Lung (tissue), 13 donors: ENCODE measurements around the gene UGCG. TPM values are rescaled to one million over a fixed set of nuclear protein-coding genes. Genes with fewer than 3 reads are reported as not detected.

Experiments
- ATAC-seq: fragments of 200-7000 bp; cut with Tn5 transposase; one replicate; pipeline ENCODE4 v1.9.1; 2020; ENCODE audit warnings: moderate number of reproducible peaks; ENCODE audit not compliant: insufficient read depth, low FRiP score
- DNase-seq, 3 donors: peaks; one replicate each; pipeline ENCODE4 v3.0.0-alpha.2; 2013 to 2017
- H3K27ac ChIP-seq, 2 donors: one replicate each; pipeline ENCODE4 v1.5.1; 2013; ENCODE audit warnings: mild to moderate bottlenecking in 2 of 2, moderate library complexity in 2 of 2, control low read depth in 1 of 2, inconsistent platforms in 1 of 2, low read depth in 1 of 2, low read length in 1 of 2
- H3K27me3 ChIP-seq, 3 donors: one replicate each; pipeline ENCODE4 v1.5.1; 2013; ENCODE audit warnings: low read length in 2 of 3; ENCODE audit not compliant: control insufficient read depth in 3 of 3, insufficient read depth in 3 of 3
- H3K36me3 ChIP-seq, 4 donors: one replicate each; pipeline ENCODE4 v1.5.1; 2013; ENCODE audit warnings: low read length in 4 of 4, mild to moderate bottlenecking in 1 of 4, moderate library complexity in 1 of 4; ENCODE audit not compliant: control insufficient read depth in 4 of 4, insufficient read depth in 4 of 4
- H3K4me1 ChIP-seq, 5 donors: one replicate each; pipeline ENCODE4 v1.5.1; 2013; ENCODE audit warnings: low read length in 5 of 5, mild to moderate bottlenecking in 2 of 5, moderate library complexity in 1 of 5; ENCODE audit not compliant: control insufficient read depth in 5 of 5, insufficient read depth in 5 of 5
- H3K4me3 ChIP-seq: one replicate; pipeline ENCODE4 v1.5.1; 2013; ENCODE audit warnings: mild to moderate bottlenecking, control low read depth, moderate library complexity
- H3K9ac ChIP-seq, 2 donors: one replicate each; pipeline ENCODE4 v1.5.1; 2013; ENCODE audit warnings: low read length in 2 of 2, control low read depth in 1 of 2; ENCODE audit not compliant: insufficient read depth in 1 of 2
- H3K9me3 ChIP-seq, 4 donors: one replicate each; pipeline ENCODE4 v1.5.1; 2013; ENCODE audit warnings: low read length in 3 of 4, mild to moderate bottlenecking in 1 of 4, moderate library complexity in 1 of 4; ENCODE audit not compliant: control insufficient read depth in 4 of 4, insufficient read depth in 3 of 4
- WGBS, 2 donors: extraction: QIAGEN DNeasy Blood & Tissue Kit; methylation state at CpG; one replicate each; pipeline ENCODE4 v1.1.7; 2013; 5-methylcytosine and 5-hydroxymethylcytosine counted together
- polyA plus RNA-seq, 2 donors: library from polyadenylated mRNA; stranded (reverse); fragments of 200-250 nt; gene quantifications; one replicate each; pipeline ENCODE4 v1.2.1, GENCODE V29; 2013
- small RNA-seq: library from RNA; depleted of rRNA; stranded (forward); fragments of <200 nt; gene quantifications from one replicate; pipeline ENCODE3, GENCODE V24; 2014; ENCODE audit warnings: low replicate concordance
- total RNA-seq, 2 donors: library from RNA; depleted of rRNA in 1 of 2; stranded (reverse); fragments of >200 nt in 1 of 2; gene quantifications; one replicate each; pipeline ENCODE4 v1.2.1, GENCODE V29; 2014 to 2021
- TF ChIP-seq, protein P1 (sequence below): IDR thresholded peaks from 2 replicates; pipeline ENCODE4 v1.5.1; 2012; ENCODE audit warnings: mild to moderate bottlenecking; ENCODE audit errors: control extremely low read depth, extremely low read depth
- donor health status: control.
- donor health status: control.
- donor health status: Bipolar disorder and iron deficiency.
- donor health status: healthy.
- donor health status: DM: yes; HTN: yes; CAD: no.

UGCG gene
- total and polyA plus RNA-seq, 4 donors, result 32.2 to 157 (median 37.5) TPM

DNA sequence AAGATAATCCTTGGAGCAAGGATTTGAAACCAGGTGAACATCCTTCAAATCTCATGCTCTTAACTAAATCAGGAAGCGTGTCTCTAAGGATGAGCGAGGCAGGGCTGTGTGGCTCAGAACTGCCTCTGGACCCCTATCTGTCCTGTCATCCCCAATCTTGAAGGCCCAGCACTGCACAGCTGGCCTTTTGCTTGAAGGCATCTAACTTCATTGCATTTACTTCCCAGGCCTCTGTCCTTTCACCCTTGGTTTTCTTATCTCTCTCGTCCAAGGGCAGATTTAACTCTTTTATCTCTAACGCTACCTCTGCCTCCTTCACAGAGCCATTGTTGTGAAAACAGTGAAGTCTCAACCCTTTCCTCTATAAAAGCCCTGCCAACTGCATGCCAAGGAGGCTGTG lies 83.8 kb downstream of the UGCG start:
- DNase-seq (no peak), ATAC-seq (no peak)
- Histone ChIP-seq H3K4me3 (no peak overlapping the region), H3K27me3 (no peaks in the 10 kb centered on the region), H3K27ac (no peak overlapping the region), H3K9me3 (no peaks in the 10 kb centered on the region), H3K4me1 (peaks cover 0 to 3% (median 0%) of the 10 kb centered on the region in 5 donors), H3K9ac (no peak overlapping the region), H3K36me3 (no peaks in the 10 kb centered on the region)
- WGBS, 2 donors, result 85 to 88% methylated on average over 4 of the region's 4 CpGs
- TF ChIP-seq, protein P1, sequence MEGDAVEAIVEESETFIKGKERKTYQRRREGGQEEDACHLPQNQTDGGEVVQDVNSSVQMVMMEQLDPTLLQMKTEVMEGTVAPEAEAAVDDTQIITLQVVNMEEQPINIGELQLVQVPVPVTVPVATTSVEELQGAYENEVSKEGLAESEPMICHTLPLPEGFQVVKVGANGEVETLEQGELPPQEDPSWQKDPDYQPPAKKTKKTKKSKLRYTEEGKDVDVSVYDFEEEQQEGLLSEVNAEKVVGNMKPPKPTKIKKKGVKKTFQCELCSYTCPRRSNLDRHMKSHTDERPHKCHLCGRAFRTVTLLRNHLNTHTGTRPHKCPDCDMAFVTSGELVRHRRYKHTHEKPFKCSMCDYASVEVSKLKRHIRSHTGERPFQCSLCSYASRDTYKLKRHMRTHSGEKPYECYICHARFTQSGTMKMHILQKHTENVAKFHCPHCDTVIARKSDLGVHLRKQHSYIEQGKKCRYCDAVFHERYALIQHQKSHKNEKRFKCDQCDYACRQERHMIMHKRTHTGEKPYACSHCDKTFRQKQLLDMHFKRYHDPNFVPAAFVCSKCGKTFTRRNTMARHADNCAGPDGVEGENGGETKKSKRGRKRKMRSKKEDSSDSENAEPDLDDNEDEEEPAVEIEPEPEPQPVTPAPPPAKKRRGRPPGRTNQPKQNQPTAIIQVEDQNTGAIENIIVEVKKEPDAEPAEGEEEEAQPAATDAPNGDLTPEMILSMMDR, result no peak

DNA sequence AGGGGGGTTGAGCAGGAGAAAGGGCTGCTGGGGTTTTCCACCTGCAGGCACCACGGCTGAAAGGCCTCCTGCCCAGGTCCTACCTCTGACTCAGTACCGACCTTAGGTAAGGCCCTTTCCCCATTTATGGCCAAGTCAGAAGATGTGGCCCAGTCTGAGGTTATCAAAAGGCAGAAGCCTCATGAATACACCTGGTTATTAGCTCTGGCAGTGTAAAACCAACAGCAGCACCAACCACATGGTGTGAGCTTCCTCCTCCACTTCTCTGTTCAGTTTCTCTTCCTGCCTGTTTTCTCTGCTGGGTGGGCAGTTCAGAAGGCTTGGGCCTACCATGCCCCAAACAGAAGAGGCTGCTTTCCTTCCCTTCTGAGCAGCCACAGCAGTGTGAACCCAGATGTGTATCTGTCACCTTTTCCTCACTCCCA lies 86.9 kb downstream of the UGCG start:
- no peak for ATAC-seq

DNA sequence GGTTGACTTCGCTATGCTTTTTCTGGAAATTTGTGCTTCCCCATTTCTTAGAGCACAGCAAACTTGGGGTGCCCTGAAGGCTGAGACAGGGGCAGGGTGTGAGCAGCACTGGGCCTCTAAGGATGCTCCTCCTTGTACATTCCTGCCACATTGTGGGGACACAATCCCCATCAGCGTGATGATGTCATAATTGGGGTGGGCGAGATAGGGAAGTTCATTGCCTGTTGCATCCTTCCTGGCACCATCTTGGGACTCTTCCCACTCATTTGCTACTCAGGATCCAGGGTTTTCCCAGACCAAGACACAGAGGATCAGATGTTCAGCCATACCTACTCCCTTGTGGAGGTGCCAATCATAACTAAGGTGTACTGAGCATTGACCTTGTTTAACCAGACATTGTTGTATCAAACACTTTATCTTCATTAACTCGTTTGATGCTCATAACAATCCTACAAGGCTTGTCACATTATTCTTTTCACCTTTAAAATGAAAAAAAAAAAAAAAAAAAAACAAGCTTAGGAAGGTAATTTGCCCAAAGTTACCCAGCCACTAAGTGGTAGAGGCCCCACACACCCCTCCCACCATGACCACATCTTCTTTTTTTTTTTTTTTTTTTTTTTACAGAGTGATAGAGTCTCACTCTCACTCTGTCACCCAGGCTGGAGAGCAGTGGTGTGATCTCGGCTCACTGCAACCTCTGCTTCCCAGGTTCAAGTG lies 87.6 kb downstream of the UGCG start:
- ATAC-seq, result no peak
- Histone ChIP-seq H3K27me3 (no peaks in the 10 kb centered on the region), H3K4me3 (no peak overlapping the region), H3K27ac (no peak overlapping the region), H3K36me3 (peaks cover 0 to 1% (median 0%) of the 10 kb centered on the region in 4 donors), H3K9ac (no peak overlapping the region), H3K4me1 (no peaks in the 10 kb centered on the region), H3K9me3 (no peaks in the 10 kb centered on the region)
- TF ChIP-seq, protein P1, result no peak
- no peak for DNase-seq
- WGBS, 2 donors, result 81 to 85% methylated on average over 5 of the region's 5 CpGs

More for the DNA sequence above, 86.9 kb downstream of the UGCG start:
- DNase-seq, result no peak
- WGBS, 2 donors, result 82 to 90% methylated on average over 2 of the region's 2 CpGs
- Histone ChIP-seq H3K27ac (no peak overlapping the region), H3K4me3 (no peak overlapping the region), H3K36me3 (peaks cover 0 to 1% (median 0%) of the 10 kb centered on the region in 4 donors), H3K9me3 (no peaks in the 10 kb centered on the region), H3K27me3 (no peaks in the 10 kb centered on the region), H3K4me1 (no peaks in the 10 kb centered on the region), H3K9ac (no peak overlapping the region)
- TF ChIP-seq, protein P1, result no peak

Small RNAs within 50 kb of the gene (small RNA-seq; reads per million reads assigned to genes)
- not detected for gene MIR4668

Other genes starting within 250 kb of the UGCG start
- 10 to 100 TPM; 40.4 to 51.1 TPM for gene GNG10, start 235.2 kb upstream of the UGCG start, total RNA-seq
- 10 to 100 TPM; 40.8 to 98.5 TPM for gene GNG10, start 235.2 kb upstream of the UGCG start, polyA plus RNA-seq
- under 1 TPM; 0.40 to 0.48 TPM for gene SHOC1, start 101.9 kb upstream of the UGCG start, total RNA-seq
- under 1 TPM; 0.18 to 0.44 TPM for gene SHOC1, start 101.9 kb upstream of the UGCG start, polyA plus RNA-seq